ENCODE data around the gene TESK2.

- TF ChIP-seq CTCF (IDR thresholded peaks at IDR 0.05 in 8 of 11, conservative IDR thresholded peaks at IDR 0.05 in 3 of 11), result peak; percentile 33 to 76 (median 64)
- no peak for TF ChIP-seq POLR2AphosphoS5 (IDR thresholded peaks at IDR 0.05)
These were observed 131.0 kb downstream of the TESK2 start for GRCh38 chr1:45359882-45360513.
